HUES64 (cell line): Measurements from ENCODE around the gene LRRC51.
"Not testable (repeated sequence)": the region's sequence is repeated elsewhere in the genome, so short reads cannot be mapped to it uniquely, and the experiment has no call there.

Experiments used
- H3K27ac ChIP-seq: 2 replicates; pipeline ENCODE4 v1.7.0; 2013; ENCODE audit warnings: low read depth, low read length, inconsistent platforms
- H3K27me3 ChIP-seq: 2 replicates; pipeline ENCODE4 v1.6.1; 2013; ENCODE audit warnings: mild to moderate bottlenecking, low read length; ENCODE audit not compliant: insufficient read depth
- H3K36me3 ChIP-seq: 2 replicates; pipeline ENCODE4 v1.6.1; 2013; ENCODE audit warnings: mild to moderate bottlenecking, low read length; ENCODE audit not compliant: insufficient read depth
- H3K4me1 ChIP-seq: 2 replicates; pipeline ENCODE4 v1.6.1; 2013; ENCODE audit warnings: mild to moderate bottlenecking, low read length, moderate library complexity; ENCODE audit not compliant: insufficient read depth
- H3K4me3 ChIP-seq: 2 replicates; pipeline ENCODE4 v1.5.1; 2013; ENCODE audit warnings: mild to moderate bottlenecking, low read length, moderate library complexity
- H3K9ac ChIP-seq: 2 replicates; pipeline ENCODE4 v1.6.1; 2013; ENCODE audit warnings: mild to moderate bottlenecking, low read depth, low read length
- H3K9me3 ChIP-seq: 2 replicates; pipeline ENCODE4 v1.6.1; 2013; ENCODE audit warnings: low read depth, low read length; ENCODE audit not compliant: insufficient read depth
- WGBS: fragments of 150-250, 120-280 bp; methylation state at CpG from one replicate; pipeline ENCODE4 v1.1.7; 2013; ENCODE audit warnings: missing lambda C conversion rate; 5-methylcytosine and 5-hydroxymethylcytosine counted together

The LRRC51 gene

GRCh38 chr11:72124046-72124445 is 43.4 kb downstream of the LRRC51 start:
- no peak overlapping the region for H3K9ac ChIP-seq
- peaks cover 36% of the 10 kb centered on the region for H3K9me3 ChIP-seq
- no peaks in the 10 kb centered on the region for H3K4me1 ChIP-seq
- no peaks in the 10 kb centered on the region; the same call in 1 of the 2 replicates for H3K27me3 ChIP-seq
- H3K27ac ChIP-seq, result no peak overlapping the region
- no peak overlapping the region for H3K4me3 ChIP-seq
- WGBS, result 96% methylated on average over 6 of the region's 6 CpGs
- no peaks in the 10 kb centered on the region for H3K36me3 ChIP-seq

- Histone ChIP-seq H3K9me3 (peaks cover 43% of the 10 kb centered on the region), H3K36me3 (no peaks in the 10 kb centered on the region), H3K4me3 (no peak overlapping the region), H3K4me1 (no peaks in the 10 kb centered on the region), H3K27me3 (no peaks in the 10 kb centered on the region; the same call in 1 of the 2 replicates), H3K27ac (no peak overlapping the region), H3K9ac (no peak overlapping the region)
- 53% methylated on average over 1 of the region's 1 CpG for WGBS
These were observed 45.3 kb downstream of the LRRC51 start for GRCh38 chr11:72125956-72126355.

GRCh38 chr11:72127923-72128322 is 47.3 kb downstream of the LRRC51 start:
- H3K27me3 ChIP-seq, result peaks cover 15% of the 10 kb centered on the region
- no peaks in the 10 kb centered on the region for H3K4me1 ChIP-seq
- H3K9me3 ChIP-seq, result peaks cover 43% of the 10 kb centered on the region
- WGBS, result 54% methylated on average over 2 of the region's 2 CpGs
- H3K27ac ChIP-seq, result no peak overlapping the region
- H3K36me3 ChIP-seq, result no peaks in the 10 kb centered on the region
- no peak overlapping the region for H3K4me3 ChIP-seq
- no peak overlapping the region for H3K9ac ChIP-seq

GRCh38 chr11:72129381-72129780 is 48.7 kb downstream of the LRRC51 start:
- 87% methylated on average over 3 of the region's 3 CpGs for WGBS
- Histone ChIP-seq H3K9ac (no peak overlapping the region), H3K4me3 (no peak overlapping the region)

GRCh38 chr11:72132646-72133045 is 52.0 kb downstream of the LRRC51 start:
- Histone ChIP-seq H3K4me3 (no peak overlapping the region), H3K9ac (no peak overlapping the region), H3K9me3 (peaks cover 20% of the 10 kb centered on the region), H3K27me3 (peaks cover 22% of the 10 kb centered on the region), H3K36me3 (no peaks in the 10 kb centered on the region), H3K4me1 (no peaks in the 10 kb centered on the region), H3K27ac (no peak overlapping the region)
- whole genome bisulfite sequencing, result 90% methylated on average over 2 of the region's 2 CpGs

More at GRCh38 chr11:72129381-72129780, 48.7 kb downstream of the LRRC51 start:
- Histone ChIP-seq H3K27me3 (peaks cover 22% of the 10 kb centered on the region), H3K9me3 (peaks cover 41% of the 10 kb centered on the region), H3K36me3 (no peaks in the 10 kb centered on the region), H3K4me1 (no peaks in the 10 kb centered on the region), H3K27ac (no peak overlapping the region)

- not testable (repeated sequence) for H3K9ac ChIP-seq, H3K4me3 ChIP-seq, H3K27ac ChIP-seq, H3K9me3 ChIP-seq, H3K4me1 ChIP-seq, H3K36me3 ChIP-seq
- WGBS, result 93% methylated on average over 4 of the region's 4 CpGs
- H3K27me3 ChIP-seq, result peaks cover 22% of the 10 kb centered on the region
These were observed 54.8 kb downstream of the LRRC51 start, which contains the start of gene FOLR3 for GRCh38 chr11:72135473-72135872. Gene FOLR3, plus strand, starts transcription at chr11:72135725. Its CDS starts 228 bp downstream, at chr11:72135953.

GRCh38 chr11:72135891-72136683 is 55.4 kb downstream of the LRRC51 start:
- Histone ChIP-seq H3K9ac (no peak overlapping the region), H3K9me3 (no peaks in the 10 kb centered on the region), H3K4me1 (no peaks in the 10 kb centered on the region), H3K4me3 (no peak overlapping the region), H3K27ac (no peak overlapping the region), H3K27me3 (peaks cover 22% of the 10 kb centered on the region), H3K36me3 (no peaks in the 10 kb centered on the region)
- 95% methylated on average over 14 of the region's 14 CpGs for WGBS

- Histone ChIP-seq H3K27ac (no peak overlapping the region), H3K36me3 (no peaks in the 10 kb centered on the region), H3K9ac (no peak overlapping the region), H3K4me1 (no peaks in the 10 kb centered on the region), H3K9me3 (no peaks in the 10 kb centered on the region), H3K27me3 (peaks cover 16% of the 10 kb centered on the region), H3K4me3 (no peak overlapping the region)
- WGBS, result 92% methylated on average over 4 of the region's 4 CpGs
These were observed 56.1 kb downstream of the LRRC51 start for GRCh38 chr11:72136684-72137262.

GRCh38 chr11:72138821-72139390 is 58.3 kb downstream of the LRRC51 start:
- Histone ChIP-seq H3K4me3 (no peak overlapping the region), H3K9me3 (no peaks in the 10 kb centered on the region), H3K4me1 (no peaks in the 10 kb centered on the region), H3K36me3 (no peaks in the 10 kb centered on the region), H3K27me3 (no peaks in the 10 kb centered on the region), H3K27ac (no peak overlapping the region), H3K9ac (no peak overlapping the region)
- 90% methylated on average over 10 of the region's 12 CpGs for WGBS

- Histone ChIP-seq H3K4me1 (no peaks in the 10 kb centered on the region), H3K9ac (no peak overlapping the region), H3K27me3 (no peaks in the 10 kb centered on the region), H3K4me3 (no peak overlapping the region), H3K9me3 (no peaks in the 10 kb centered on the region), H3K27ac (no peak overlapping the region), H3K36me3 (no peaks in the 10 kb centered on the region)
- WGBS, result 95% methylated on average over 11 of the region's 11 CpGs
These were observed 58.9 kb downstream of the LRRC51 start for GRCh38 chr11:72139500-72139899.

GRCh38 chr11:72140661-72141060 is 60.0 kb downstream of the LRRC51 start:
- Histone ChIP-seq H3K9ac (no peak overlapping the region), H3K9me3 (no peaks in the 10 kb centered on the region), H3K27ac (no peak overlapping the region), H3K4me3 (no peak overlapping the region), H3K36me3 (no peaks in the 10 kb centered on the region), H3K4me1 (no peaks in the 10 kb centered on the region), H3K27me3 (no peaks in the 10 kb centered on the region)
- WGBS, result 88% methylated on average over 2 of the region's 2 CpGs
